NCI-H345 treated with DMSO at 0.1 percent for 48 hours (cell line): ENCODE measurements around the gene PKP1.

Experiments used
- DNase-seq: peaks from one replicate; lab custom pipeline; 2025; ENCODE audit not compliant: unreplicated experiment; lab: John Stamatoyannopoulos, UW

Gene PKP1

DNA sequence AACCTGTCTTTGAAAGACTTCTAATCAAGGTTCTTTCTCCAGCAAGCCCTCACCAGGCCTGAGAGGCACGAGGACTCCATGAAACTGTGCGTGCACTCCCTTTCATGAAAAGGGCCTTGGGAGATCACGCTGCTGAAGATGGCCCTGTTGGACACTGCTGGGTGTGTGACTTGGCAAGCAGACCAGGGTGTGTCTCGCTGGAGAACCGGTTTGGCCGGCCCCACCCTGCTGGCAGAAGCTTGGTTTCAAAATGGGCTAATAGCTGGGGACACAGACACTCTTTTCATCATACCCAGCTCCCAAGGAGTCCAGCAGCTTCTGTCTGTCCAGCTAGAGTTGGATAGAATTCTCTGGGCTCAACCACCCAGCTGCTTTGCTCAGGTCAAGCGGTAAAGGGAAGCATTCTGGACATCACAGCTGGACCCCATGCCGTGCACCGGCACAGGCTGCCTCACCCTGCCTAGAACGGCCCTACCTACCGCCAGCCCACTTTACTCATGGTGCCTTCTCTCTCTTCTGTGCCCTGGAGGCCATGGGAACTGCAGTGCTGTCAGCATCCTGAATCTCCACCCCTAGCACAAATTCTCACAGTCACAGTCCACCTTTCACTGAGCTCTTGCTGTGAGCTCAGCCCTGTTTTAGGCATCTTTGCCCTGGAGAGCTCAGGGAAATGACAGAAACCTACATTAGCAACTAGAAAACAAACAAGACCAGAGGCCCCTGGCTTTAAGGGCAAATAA lies 24.6 kb downstream of the PKP1 start:
- DNase-seq = peak; percentile 79

- DNase-seq = peak; percentile 95
Measured at GRCh38 chr1:201309416-201309815, 26.1 kb downstream of the PKP1 start.

- no peak for DNase-seq
Measured at GRCh38 chr1:201310251-201310985, 27.1 kb downstream of the PKP1 start.

GRCh38 chr1:201310986-201311355 lies 27.7 kb downstream of the PKP1 start:
- DNase-seq = peak; percentile 69

DNA sequence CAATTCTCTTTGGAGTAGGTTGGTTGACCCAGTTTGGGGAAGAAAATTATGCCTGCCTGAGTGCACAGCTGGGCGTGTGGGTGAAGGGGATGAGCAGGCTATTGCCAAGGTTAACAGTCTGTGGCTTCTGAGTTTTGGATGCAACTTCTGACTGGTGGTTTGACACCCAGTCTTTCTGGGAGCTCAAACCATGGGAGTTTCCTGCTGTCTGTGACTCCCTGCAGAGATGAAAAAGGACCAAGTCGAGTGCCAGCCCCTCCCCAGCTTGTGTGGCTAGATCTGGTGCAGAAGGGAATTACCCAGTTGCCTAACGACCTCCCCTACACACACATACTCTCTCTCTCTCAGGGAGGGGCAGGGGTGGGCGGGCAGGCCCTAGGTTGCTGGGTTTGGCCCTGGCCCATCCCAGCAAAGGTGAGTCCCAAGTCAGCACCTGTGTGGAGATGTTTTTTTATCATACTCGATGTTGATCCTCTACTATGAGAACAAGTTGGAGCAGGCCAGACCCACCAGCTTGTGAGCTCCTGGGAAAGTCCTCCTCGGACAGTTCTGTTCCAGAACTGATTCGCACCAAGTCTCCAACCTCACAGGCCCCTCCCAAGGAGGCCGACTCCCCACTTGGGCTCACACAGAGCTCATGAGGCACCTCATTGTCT lies 28.2 kb downstream of the PKP1 start:
- peak; percentile 69 for DNase-seq

- no peak for DNase-seq
Measured at GRCh38 chr1:201312298-201312697, 29.0 kb downstream of the PKP1 start.

- DNase-seq = no peak
Measured at GRCh38 chr1:201313086-201313485, 29.8 kb downstream of the PKP1 start.

GRCh38 chr1:201316556-201316955 lies 33.2 kb downstream of the PKP1 start:
- no peak for DNase-seq

DNA sequence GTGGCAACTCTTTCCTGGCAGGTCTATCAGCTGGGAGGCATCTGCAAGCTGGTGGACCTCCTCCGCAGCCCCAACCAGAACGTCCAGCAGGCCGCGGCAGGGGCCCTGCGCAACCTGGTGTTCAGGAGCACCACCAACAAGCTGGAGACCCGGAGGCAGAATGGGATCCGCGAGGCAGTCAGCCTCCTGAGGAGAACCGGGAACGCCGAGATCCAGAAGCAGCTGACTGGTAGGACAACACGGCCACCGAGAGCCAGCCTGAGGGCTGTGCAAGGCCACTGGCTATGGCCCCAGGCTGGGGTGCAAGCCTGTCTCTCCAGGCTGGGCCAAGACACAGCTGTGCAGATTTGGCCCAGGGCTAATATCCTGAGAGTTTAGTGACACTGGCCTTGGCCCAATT lies 34.2 kb downstream of the PKP1 start:
- no peak for DNase-seq

GRCh38 chr1:201318504-201319340 lies 35.4 kb downstream of the PKP1 start:
- DNase-seq = no peak

DNA sequence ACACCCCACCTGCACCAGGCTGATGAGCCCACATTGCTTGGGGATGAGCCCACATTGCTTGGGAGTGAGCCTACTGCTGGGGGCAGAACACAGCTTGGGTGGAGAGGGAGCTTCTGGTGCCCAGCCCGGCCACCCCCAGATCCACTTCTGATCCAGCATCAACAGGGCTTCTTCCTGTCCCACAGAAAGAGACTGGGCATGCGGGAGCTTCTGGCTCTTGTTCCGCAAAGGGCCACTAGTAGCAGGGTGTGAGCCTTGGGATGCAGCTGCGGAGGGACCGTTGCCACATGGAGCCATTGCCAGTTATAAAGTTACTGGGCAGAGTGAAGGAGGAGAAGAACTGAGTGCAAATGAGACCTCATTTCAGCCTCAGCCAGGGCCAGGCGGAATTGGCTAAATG lies 36.3 kb downstream of the PKP1 start:
- no peak for DNase-seq

DNA sequence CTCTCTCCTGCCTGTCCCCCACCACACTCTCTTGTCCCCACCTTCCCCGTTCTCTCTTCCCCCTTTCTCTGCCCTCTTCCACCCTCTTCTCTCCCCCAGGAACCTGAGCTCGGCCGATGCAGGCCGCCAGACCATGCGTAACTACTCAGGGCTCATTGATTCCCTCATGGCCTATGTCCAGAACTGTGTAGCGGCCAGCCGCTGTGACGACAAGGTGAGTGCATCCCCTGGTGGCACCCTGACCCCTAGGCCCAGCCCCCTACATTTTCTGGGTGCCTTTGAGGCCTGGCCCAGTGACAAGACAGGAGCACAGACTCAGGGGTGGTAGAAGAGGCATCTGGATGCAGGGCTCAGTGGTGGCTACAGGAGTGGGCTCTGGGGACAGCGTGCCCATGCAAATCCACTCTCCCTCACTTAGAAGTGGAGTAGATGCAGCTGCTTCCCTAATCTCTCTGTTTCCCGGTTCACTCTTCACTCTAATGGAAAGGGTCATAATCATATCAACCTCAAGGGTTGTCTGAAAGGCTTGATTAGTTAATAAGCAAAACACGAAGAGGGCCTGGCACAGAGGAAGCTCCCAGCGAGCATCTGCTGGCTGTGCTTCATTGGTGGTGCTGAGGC lies 37.0 kb downstream of the PKP1 start:
- DNase-seq = no peak

- no peak for DNase-seq
Measured at GRCh38 chr1:201321826-201322390, 38.6 kb downstream of the PKP1 start.

GRCh38 chr1:201322653-201323510 lies 39.6 kb downstream of the PKP1 start:
- DNase-seq = no peak

GRCh38 chr1:201324306-201324705 lies 41.0 kb downstream of the PKP1 start:
- DNase-seq = no peak

DNA sequence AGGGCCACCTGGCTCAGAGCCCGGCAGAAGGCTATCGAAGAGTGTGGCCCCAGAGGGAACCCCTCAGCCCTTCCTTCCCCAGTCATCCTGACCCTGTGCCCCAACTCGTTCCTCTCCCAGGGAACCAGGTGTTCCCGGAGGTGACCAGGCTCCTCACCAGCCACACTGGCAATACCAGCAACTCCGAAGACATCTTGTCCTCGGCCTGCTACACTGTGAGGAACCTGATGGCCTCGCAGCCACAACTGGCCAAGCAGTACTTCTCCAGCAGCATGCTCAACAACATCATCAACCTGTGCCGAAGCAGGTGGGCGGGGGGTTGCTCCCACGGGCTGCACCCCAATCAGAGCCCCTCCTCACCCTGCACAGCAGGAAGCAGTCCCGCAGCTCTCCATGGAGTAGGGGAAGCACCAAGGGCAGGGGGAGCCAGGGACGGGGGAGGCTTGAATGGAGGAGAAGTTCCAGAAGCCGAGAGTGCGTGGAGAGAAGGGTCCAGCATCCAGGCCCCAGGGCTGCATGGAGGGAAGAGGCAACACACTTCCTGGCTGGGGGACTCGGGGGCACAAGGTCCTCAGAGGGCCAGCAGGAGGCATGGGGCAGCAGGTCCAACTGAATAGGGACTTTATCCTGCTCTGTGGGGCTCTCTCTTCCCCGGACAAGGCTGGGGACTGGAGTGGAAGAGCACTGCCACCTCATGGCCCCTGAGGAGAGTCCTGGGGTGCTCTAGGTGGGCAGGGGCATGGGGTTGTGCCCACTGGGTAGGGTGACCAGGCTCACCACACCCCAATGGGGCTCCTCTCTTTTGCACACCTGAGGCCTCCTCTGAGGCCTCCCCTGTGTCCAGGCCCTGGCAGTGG lies 41.7 kb downstream of the PKP1 start:
- no peak for DNase-seq

DNA sequence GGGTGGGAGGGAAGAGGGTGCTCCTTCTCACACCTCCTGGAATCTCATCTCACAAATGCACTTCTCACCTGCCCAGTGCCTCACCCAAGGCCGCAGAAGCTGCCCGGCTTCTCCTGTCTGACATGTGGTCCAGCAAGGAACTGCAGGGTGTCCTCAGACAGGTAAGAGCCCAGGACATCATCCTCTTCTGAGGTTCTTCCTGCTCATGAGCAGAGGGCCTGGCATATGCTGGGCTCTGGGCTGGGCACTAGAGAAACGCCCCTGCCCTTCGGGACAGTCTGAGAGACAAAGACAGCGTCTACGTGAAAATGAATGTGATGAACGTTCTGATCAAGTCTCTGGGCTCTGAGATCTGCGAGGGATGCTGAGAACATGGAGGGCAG lies 42.4 kb downstream of the PKP1 start:
- DNase-seq = no peak

- DNase-seq = no peak
Measured at GRCh38 chr1:201326710-201327109, 43.4 kb downstream of the PKP1 start.
